NT2/D1 (cell line): ENCODE measurements around the gene ST8SIA5.

Source experiments
- SUZ12 ChIP-seq: IDR thresholded peaks from 2 replicates; pipeline ENCODE4 v1.6.1; 2011; ENCODE audit not compliant: insufficient read length, insufficient read depth; ENCODE audit errors: extremely low read depth
- YY1 ChIP-seq: IDR thresholded peaks from 2 replicates; pipeline ENCODE4 v1.6.1; 2011; ENCODE audit not compliant: insufficient read length, insufficient read depth
- ZNF274 ChIP-seq: IDR thresholded peaks from 2 replicates; pipeline ENCODE4 v1.6.1; 2011; ENCODE audit warnings: mild to moderate bottlenecking, low read depth, low read length

DNA sequence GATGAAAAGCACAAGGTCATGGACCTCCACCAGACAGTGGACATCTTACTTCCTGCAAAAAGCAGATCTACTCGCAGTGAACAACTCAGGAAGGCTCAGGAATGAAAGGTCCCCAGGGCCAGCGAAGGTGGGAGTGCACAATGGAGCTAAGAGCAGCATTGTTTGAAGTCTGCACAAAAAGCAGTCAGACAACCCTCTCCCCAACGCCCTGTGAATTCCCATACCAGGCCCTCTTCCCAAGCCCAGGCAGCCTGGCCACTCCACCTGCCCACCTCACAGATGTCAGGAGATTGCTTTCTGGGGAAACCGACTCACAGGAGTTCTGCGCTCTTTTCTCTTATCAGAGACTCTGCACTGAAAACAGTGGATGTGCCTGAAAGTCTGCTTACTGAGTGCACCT, 34.8 kb downstream of the ST8SIA5 start:
- TF ChIP-seq ZNF274 (no peak), SUZ12 (no peak), YY1 (no peak)
